ENCODE measurements around the gene SIM2. TPM values are rescaled to one million over a fixed set of nuclear protein-coding genes. Genes with fewer than 3 reads are reported as not detected.

SIM2 gene
- total and polyA plus RNA-seq, 12 donors, result 0.01 to 0.16 (median 0.15) TPM; not detected in 9

GRCh38 chr21:36694593-36695282 is 4.2 kb upstream of the SIM2 start:
- H3K9me3 ChIP-seq, result no peaks in the 10 kb centered on the region
- H3K4me3 ChIP-seq, result no peak overlapping the region
- intact Hi-C loops (cut with DNase I), result no loop called here
- H3K27ac ChIP-seq, result no peak overlapping the region
- DNase-seq (no peak), ATAC-seq (no peak)
- H3K27me3 ChIP-seq, result peaks cover 69 to 100% (median 100%) of the 10 kb centered on the region in 7 donors
- H3K36me3 ChIP-seq, result no peaks in the 10 kb centered on the region
- H3K4me1 ChIP-seq, result peaks cover 6 to 55% (median 41%) of the 10 kb centered on the region in 9 donors
- 7 to 8% methylated on average over 19 of the region's 19 CpGs for WGBS, 2 donors
- no peak for TF ChIP-seq CTCF (IDR thresholded peaks at IDR 0.05)

GRCh38 chr21:36695283-36695634 is 3.7 kb upstream of the SIM2 start:
- 19 to 20% methylated on average over 5 of the region's 5 CpGs for WGBS, 2 donors
- Histone ChIP-seq H3K27ac (no peak overlapping the region), H3K27me3 (peaks cover 74 to 100% (median 100%) of the 10 kb centered on the region in 7 donors), H3K4me3 (no peak overlapping the region), H3K9me3 (no peaks in the 10 kb centered on the region), H3K36me3 (no peaks in the 10 kb centered on the region), H3K4me1 (peaks cover 10 to 60% (median 47%) of the 10 kb centered on the region in 9 donors)
- no peak for ATAC-seq
- TF ChIP-seq CTCF (IDR thresholded peaks at IDR 0.05), result no peak
- intact Hi-C loops (cut with DNase I), result no loop called here
- no peak for DNase-seq

- H3K4me1 ChIP-seq, result peaks cover 14 to 66% (median 52%) of the 10 kb centered on the region in 9 donors
- DNase-seq (no peak), ATAC-seq (no peak)
- no peaks in the 10 kb centered on the region for H3K9me3 ChIP-seq
- intact Hi-C loops (cut with DNase I), result no loop called here
- no peaks in the 10 kb centered on the region for H3K36me3 ChIP-seq
- no peak for TF ChIP-seq CTCF (IDR thresholded peaks at IDR 0.05)
- no peak overlapping the region for H3K4me3 ChIP-seq
- H3K27ac ChIP-seq, result no peak overlapping the region
- 3 to 5% methylated on average over 44 of the region's 44 CpGs for WGBS, 2 donors
- peaks cover 80 to 100% (median 100%) of the 10 kb centered on the region in 7 donors for H3K27me3 ChIP-seq
Measured at GRCh38 chr21:36695671-36696389, 3.1 kb upstream of the SIM2 start.

- intact Hi-C loops (cut with DNase I), result no loop called here
- Histone ChIP-seq H3K9me3 (no peaks in the 10 kb centered on the region), H3K27me3 (peaks cover 86 to 100% (median 100%) of the 10 kb centered on the region in 7 donors), H3K27ac (no peak overlapping the region), H3K4me3 (no peak overlapping the region), H3K36me3 (no peaks in the 10 kb centered on the region), H3K4me1 (peaks cover 18 to 73% (median 59%) of the 10 kb centered on the region in 9 donors)
- TF ChIP-seq CTCF (IDR thresholded peaks at IDR 0.05), result no peak
- DNase-seq (no peak), ATAC-seq (no peak)
- WGBS, 2 donors, result 4% methylated on average over 39 of the region's 39 CpGs
Measured at GRCh38 chr21:36696390-36697059, 2.4 kb upstream of the SIM2 start.

Measured in heart right ventricle (tissue), 16 donors.